GM06990 (cell line): ENCODE measurements around the gene CLEC11A.

ENCODE experiments used
- DNase-seq: peaks from one replicate; pipeline ENCODE4 v3.0.0-alpha.2; 2011; ENCODE audit not compliant: insufficient read length; ENCODE audit errors: extremely low read depth
- H3K27me3 ChIP-seq: replicated peaks from 2 replicates; pipeline ENCODE4 v1.6.0; 2011; ENCODE audit warnings: low read length; ENCODE audit not compliant: control insufficient read depth, insufficient read depth
- H3K36me3 ChIP-seq: 2 replicates; pipeline ENCODE4 v1.5.1; 2011; ENCODE audit warnings: low read length; ENCODE audit not compliant: control insufficient read depth, insufficient read depth
- H3K4me3 ChIP-seq: replicated peaks from 2 replicates; pipeline ENCODE4 v1.5.1; 2011; ENCODE audit warnings: low read depth, mild to moderate bottlenecking, control low read depth, low read length
- TF ChIP-seq, protein P1 (sequence below): IDR thresholded peaks from 2 replicates; pipeline ENCODE4 v1.5.1; 2011; ENCODE audit warnings: low read length, control low read depth, mild to moderate bottlenecking, inconsistent platforms; ENCODE audit not compliant: insufficient read depth, poor library complexity, severe bottlenecking

Gene CLEC11A

DNA sequence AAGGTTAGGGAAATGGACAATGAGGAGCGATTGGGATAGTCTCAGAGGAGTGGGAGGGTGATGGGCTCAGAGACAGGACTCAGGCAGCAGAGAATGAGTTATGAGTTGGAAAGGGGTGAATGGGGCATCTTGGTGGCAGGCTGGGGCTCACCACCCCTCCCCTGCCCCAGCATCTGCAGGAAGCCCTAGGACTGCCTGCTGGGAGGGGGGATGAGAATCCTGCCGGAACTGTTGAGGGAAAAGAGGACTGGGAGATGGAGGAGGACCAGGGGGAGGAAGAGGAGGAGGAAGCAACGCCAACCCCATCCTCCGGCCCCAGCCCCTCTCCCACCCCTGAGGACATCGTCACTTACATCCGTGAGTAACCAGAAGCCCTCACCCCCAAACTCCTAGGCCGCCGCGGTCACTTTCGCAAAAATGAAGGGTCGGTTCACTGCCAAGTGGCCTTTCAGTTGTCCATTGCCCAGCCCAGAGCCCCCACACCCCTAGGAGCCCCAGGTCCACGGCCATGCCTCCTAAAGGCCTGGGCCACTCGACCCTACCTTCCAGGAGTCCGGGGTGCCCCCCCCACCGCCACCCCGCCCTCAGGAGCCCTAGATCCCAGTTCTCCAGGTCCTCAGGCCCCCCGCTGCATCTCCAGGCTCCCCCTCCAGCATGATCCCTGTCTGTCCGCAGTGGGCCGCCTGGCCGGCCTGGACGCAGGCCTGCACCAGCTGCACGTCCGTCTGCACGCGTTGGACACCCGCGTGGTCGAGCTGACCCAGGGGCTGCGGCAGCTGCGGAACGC, 764 bp downstream of the CLEC11A start:
- H3K27me3 ChIP-seq = peaks cover 1% of the 10 kb centered on the region
- H3K36me3 ChIP-seq = no peaks in the 10 kb centered on the region
- no peak for DNase-seq
- TF ChIP-seq, protein P1, sequence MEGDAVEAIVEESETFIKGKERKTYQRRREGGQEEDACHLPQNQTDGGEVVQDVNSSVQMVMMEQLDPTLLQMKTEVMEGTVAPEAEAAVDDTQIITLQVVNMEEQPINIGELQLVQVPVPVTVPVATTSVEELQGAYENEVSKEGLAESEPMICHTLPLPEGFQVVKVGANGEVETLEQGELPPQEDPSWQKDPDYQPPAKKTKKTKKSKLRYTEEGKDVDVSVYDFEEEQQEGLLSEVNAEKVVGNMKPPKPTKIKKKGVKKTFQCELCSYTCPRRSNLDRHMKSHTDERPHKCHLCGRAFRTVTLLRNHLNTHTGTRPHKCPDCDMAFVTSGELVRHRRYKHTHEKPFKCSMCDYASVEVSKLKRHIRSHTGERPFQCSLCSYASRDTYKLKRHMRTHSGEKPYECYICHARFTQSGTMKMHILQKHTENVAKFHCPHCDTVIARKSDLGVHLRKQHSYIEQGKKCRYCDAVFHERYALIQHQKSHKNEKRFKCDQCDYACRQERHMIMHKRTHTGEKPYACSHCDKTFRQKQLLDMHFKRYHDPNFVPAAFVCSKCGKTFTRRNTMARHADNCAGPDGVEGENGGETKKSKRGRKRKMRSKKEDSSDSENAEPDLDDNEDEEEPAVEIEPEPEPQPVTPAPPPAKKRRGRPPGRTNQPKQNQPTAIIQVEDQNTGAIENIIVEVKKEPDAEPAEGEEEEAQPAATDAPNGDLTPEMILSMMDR = no peak
- H3K4me3 ChIP-seq = peak overlapping the region; percentile 9; the same call in 1 of the 2 replicates

DNA sequence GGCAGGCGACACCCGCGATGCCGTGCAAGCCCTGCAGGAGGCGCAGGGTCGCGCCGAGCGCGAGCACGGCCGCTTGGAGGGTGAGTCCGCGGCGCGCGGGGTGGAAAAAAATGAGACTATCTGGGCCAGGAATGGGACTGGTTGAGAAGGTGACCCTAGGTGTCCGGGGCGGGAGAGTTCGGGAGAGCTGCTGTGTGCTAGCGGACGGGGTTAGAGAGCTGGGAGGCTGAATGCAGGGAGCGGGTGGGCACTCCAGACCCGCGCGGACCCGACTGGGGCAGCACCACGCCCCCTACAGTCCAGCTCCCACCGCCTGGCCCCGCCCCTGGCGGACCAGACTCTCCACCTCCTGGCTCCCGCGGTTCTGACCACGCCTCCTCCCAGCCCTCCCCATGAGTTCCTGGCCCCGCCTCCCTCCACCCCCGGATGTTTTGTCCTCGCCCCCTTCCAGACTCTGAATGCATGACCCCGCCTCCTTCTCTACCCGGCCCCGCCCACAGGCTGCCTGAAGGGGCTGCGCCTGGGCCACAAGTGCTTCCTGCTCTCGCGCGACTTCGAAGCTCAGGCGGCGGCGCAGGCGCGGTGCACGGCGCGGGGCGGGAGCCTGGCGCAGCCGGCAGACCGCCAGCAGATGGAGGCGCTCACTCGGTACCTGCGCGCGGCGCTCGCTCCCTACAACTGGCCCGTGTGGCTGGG, 1.5 kb downstream of the CLEC11A start:
- DNase-seq = peak; percentile 98
- H3K27me3 ChIP-seq = peaks cover 1% of the 10 kb centered on the region
- TF ChIP-seq, protein P1 = peak; percentile 36
- H3K36me3 ChIP-seq = no peaks in the 10 kb centered on the region
- H3K4me3 ChIP-seq = peak overlapping the region; percentile 78

DNA sequence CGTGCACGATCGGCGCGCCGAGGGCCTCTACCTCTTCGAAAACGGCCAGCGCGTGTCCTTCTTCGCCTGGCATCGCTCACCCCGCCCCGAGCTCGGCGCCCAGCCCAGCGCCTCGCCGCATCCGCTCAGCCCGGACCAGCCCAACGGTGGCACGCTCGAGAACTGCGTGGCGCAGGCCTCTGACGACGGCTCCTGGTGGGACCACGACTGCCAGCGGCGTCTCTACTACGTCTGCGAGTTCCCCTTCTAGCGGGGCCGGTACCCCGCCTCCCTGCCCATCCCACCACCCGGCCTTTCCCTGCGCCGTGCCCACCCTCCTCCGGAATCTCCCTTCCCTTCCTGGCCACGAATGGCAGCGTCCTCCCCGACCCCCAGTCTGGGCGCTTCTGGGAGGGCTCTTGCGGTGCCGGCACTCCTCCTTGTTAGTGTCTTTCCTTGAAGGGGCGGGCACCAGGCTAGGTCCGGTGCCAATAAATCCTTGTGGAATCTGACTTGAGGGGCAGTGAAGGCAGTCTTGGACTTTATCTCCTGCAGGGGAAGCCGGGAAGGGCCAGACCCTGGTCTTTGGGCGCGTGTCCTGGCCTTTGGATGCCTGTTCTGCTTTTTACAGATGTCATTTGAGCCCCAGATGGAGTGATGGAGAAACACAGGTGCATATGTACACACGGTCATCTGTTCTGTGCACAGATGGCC, 2.2 kb downstream of the CLEC11A start:
- H3K36me3 ChIP-seq = no peaks in the 10 kb centered on the region
- no peak for DNase-seq
- peaks cover under 1% of the 10 kb centered on the region for H3K27me3 ChIP-seq
- H3K4me3 ChIP-seq = peak overlapping the region; percentile 78
- TF ChIP-seq, protein P1 = peak; percentile 13

DNA sequence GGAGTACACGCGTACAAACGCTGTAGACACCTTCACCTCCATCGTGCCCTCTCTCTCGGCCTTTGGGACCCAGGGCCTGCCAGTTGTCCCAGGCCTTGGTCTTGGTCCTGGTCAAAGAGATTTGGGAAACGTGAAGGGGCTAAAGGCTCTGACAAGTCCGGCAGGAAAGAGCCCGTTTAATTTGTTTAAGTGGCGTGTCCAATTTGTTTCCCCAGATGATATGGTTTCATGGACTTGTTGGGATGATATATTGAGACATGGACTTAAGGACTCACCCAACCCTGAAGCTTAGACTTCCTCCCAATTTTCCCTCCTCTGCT, 2.7 kb downstream of the CLEC11A start:
- Histone ChIP-seq H3K4me3 (peak overlapping the region; percentile 78), H3K36me3 (no peaks in the 10 kb centered on the region), H3K27me3 (no peaks in the 10 kb centered on the region; the same call in 1 of the 2 replicates)
- no peak for DNase-seq
- TF ChIP-seq, protein P1 = no peak

DNA sequence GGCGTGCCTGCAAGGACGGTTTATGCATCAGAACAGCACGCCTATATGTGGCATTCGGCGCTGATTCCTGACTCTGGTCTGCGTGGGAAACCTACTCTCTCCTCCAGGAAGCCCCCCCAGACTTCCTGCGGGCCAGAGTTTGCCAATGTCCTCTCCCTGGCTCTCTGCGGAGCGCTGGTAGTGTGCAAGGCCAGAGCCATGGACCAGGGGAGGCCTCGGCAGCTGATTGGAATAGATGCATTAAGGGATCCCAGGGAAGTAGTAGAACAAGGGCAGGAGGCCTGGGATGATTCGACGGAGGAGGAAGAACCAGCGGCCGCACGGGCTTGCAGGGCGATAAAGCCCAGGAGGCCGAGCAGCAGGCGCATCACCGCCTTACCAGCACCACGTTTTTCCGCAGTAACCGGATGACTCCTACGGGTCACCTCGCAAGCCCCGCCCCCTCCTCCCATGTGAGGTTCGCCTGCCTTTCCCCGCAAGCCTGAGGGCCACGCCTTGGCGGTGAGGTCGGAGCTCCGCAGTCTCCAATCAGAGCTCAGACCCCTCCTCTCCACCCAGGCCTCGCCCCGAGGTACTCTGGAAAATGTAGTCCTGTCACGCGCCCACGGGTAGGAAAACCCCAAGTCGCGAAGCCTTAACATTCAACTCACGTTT, 5.0 kb downstream of the CLEC11A start:
- peak; percentile 65 for DNase-seq
- H3K4me3 ChIP-seq = no peak overlapping the region
- no peaks in the 10 kb centered on the region for H3K36me3 ChIP-seq
- H3K27me3 ChIP-seq = no peaks in the 10 kb centered on the region; the same call in none of the 2 replicates
- TF ChIP-seq, protein P1 = no peak
